ENCODE data around the gene ATP2C1. TPM values are rescaled to one million over a fixed set of nuclear protein-coding genes. Genes with fewer than 3 reads are reported as not detected.

The ATP2C1 gene
- total and polyA plus RNA-seq, 2 of the 13 experiments (the other 11 are each of a cell fraction or from before 2014, with no cell fraction given), result 32.4 to 37.6 TPM

DNA sequence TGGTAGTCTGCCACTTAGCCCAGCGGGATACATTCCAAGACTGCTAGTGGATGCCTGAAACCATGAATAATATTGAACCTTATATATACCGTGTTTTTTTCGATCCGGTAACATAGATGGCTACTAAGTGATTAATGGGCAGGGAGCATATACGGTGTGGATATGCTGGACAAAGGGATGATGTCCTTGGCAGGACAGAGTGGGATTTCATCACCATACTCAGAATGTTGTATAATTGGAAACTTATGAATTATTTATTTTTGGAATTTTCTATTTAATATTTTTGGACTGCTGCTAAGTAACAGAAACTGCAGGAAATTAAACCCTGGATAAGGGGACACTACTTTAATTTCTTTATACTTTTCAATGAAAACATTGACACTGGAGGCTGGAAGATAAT, 79.5 kb downstream of the ATP2C1 start:
- Histone ChIP-seq H3K79me2 (ENCODE audit: insufficient read depth, low read length) (no peaks in the 10 kb centered on the region), H3K27ac (ENCODE audit: extremely low read length, insufficient read depth, low read length) (no peak overlapping the region), H4K20me1 (ENCODE audit: insufficient read depth, low read length) (no peaks in the 10 kb centered on the region), H3K36me3 (replicated peaks in 1 of 2; ENCODE audit: control insufficient read depth in 1 of 2, insufficient read depth in 2 of 2, low read length in 2 of 2) (peaks cover 0 to 2% of the 10 kb centered on the region in 2 experiments; a peak in 2 of 5 replicates), H3K9ac (ENCODE audit: insufficient read depth, low read depth, low read length) (no peak overlapping the region), H3K27me3 (ENCODE audit: control insufficient read depth in 1 of 2, insufficient read depth in 2 of 2, low read length in 2 of 2) (no peaks in the 10 kb centered on the region), H2AFZ (ENCODE audit: low read length) (no peak overlapping the region), H3K4me2 (ENCODE audit: low read depth, low read length) (no peak overlapping the region), H3K4me3 (replicated peaks in 1 of 3; ENCODE audit: insufficient read depth in 1 of 3, low read depth in 2 of 3, low read length in 3 of 3) (no peak overlapping the region), H3K4me1 (ENCODE audit: insufficient read depth, low read length) (no peaks in the 10 kb centered on the region), H3K9me3 (ENCODE audit: low read length) (no peaks in the 10 kb centered on the region)
- no TSS peak for BruUV-seq (replicated peaks)
- ChIA-PET POLR2A (no interaction called here), CTCF (ENCODE audit: low intra/inter-chr PET ratio, low total read pairs) (no interaction called here)
- intact Hi-C loops (cut with micrococcal nuclease; ENCODE audit: unreplicated experiment), result no loop called here
- DNase-seq (ENCODE audit: low spot score) (no peak), FAIRE-seq (no peak), ATAC-seq (no peak)
- TF ChIP-seq SIX1 (CRISPR knock-in tag; IDR thresholded peaks at IDR 0.05; ENCODE audit: borderline replicate concordance), result no peak
- WGBS (ENCODE audit: low lambda C conversion rate), result 98% methylated on average over 5 of the region's 5 CpGs
- in situ Hi-C loops (cut with HindIII; ENCODE audit: extremely low pct_ligation_motif_present, low pct_unique_long_range_greater_than_20kb), result no loop called here

DNA sequence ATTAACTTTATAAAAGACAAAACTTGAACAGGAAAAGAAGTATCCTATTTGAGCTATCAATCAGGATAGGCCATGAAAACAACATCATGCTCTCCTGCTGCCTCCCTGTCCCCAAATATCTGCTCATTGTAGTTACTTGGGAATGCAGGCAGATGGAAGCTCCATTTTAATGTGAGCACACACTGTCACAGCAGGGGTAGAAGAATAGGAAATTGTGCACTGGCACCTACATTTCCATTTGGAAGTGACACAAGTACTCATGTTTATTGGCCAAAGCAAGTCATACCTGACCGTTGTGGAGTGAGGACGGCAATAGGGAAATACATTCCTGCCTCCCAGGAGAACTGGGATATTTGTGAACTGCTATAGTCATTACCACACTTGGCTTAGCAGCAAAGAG, 80.3 kb downstream of the ATP2C1 start:
- 100% methylated on average over 2 of the region's 2 CpGs for WGBS (ENCODE audit: low lambda C conversion rate)
- TF ChIP-seq, protein P1, sequence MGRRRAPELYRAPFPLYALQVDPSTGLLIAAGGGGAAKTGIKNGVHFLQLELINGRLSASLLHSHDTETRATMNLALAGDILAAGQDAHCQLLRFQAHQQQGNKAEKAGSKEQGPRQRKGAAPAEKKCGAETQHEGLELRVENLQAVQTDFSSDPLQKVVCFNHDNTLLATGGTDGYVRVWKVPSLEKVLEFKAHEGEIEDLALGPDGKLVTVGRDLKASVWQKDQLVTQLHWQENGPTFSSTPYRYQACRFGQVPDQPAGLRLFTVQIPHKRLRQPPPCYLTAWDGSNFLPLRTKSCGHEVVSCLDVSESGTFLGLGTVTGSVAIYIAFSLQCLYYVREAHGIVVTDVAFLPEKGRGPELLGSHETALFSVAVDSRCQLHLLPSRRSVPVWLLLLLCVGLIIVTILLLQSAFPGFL (CRISPR knock-in tag; IDR thresholded peaks at IDR 0.05), result no peak
- TF ChIP-seq MAZ (IDR thresholded peaks at IDR 0.05; ENCODE audit: borderline replicate concordance, low read depth, low read length), result no peak
- no peak for TF ChIP-seq MAZ (CRISPR knock-in tag; IDR thresholded peaks at IDR 0.05; ENCODE audit: low read depth)
- TF ChIP-seq ZBTB8A (CRISPR knock-in tag; IDR thresholded peaks at IDR 0.05; ENCODE audit: borderline replicate concordance, low read depth), result no peak
- Histone ChIP-seq H3K27me3 (ENCODE audit: control insufficient read depth in 1 of 2, insufficient read depth in 2 of 2, low read length in 2 of 2) (no peaks in the 10 kb centered on the region), H3K79me2 (ENCODE audit: insufficient read depth, low read length) (no peaks in the 10 kb centered on the region), H3K4me3 (replicated peaks in 1 of 3; ENCODE audit: insufficient read depth in 1 of 3, low read depth in 2 of 3, low read length in 3 of 3) (no peak overlapping the region), H3K4me1 (ENCODE audit: insufficient read depth, low read length) (no peaks in the 10 kb centered on the region), H3K27ac (ENCODE audit: extremely low read length, insufficient read depth, low read length) (no peak overlapping the region), H3K4me2 (ENCODE audit: low read depth, low read length) (no peak overlapping the region), H4K20me1 (ENCODE audit: insufficient read depth, low read length) (no peaks in the 10 kb centered on the region), H3K9me3 (ENCODE audit: low read length) (no peaks in the 10 kb centered on the region), H2AFZ (ENCODE audit: low read length) (no peak overlapping the region), H3K36me3 (replicated peaks in 1 of 2; ENCODE audit: control insufficient read depth in 1 of 2, insufficient read depth in 2 of 2, low read length in 2 of 2) (peaks cover 0 to 2% of the 10 kb centered on the region in 2 experiments; a peak in 2 of 5 replicates), H3K9ac (ENCODE audit: insufficient read depth, low read depth, low read length) (no peak overlapping the region)
- ChIA-PET POLR2A (no interaction called here), CTCF (ENCODE audit: low intra/inter-chr PET ratio, low total read pairs) (no interaction called here)
- ATAC-seq (no peak), FAIRE-seq (no peak), DNase-seq (ENCODE audit: low spot score) (no peak)
- intact Hi-C loops (cut with micrococcal nuclease; ENCODE audit: unreplicated experiment), result no loop called here
- in situ Hi-C loops (cut with HindIII; ENCODE audit: extremely low pct_ligation_motif_present, low pct_unique_long_range_greater_than_20kb), result no loop called here
- BruUV-seq (replicated peaks), result no TSS peak

All from HepG2 (cell line).